DND-41 (cell line): Measurements from ENCODE around the gene TBC1D22A.

Source experiments
- ATAC-seq: fragments of 200-7000 bp; cut with Tn5 transposase; 3 replicates; pipeline ENCODE4 v1.9.1; 2021; ENCODE audit warnings: low read depth; ENCODE audit not compliant: insufficient read depth
- DNase-seq: peaks from one replicate; pipeline ENCODE4 v3.0.0-alpha.2; 2020
- H2AFZ ChIP-seq: 2 replicates; pipeline ENCODE4 v1.6.0; 2012; ENCODE audit warnings: low read depth, low read length
- H3K27ac ChIP-seq: 2 replicates; pipeline ENCODE4 v1.5.1; 2012; ENCODE audit warnings: low read length, inconsistent platforms
- H3K27me3 ChIP-seq: fragments of 200-600 bp; sonication (generic); 2 replicates; pipeline ENCODE4 v1.6.0; 2012; ENCODE audit warnings: low read length, mild to moderate bottlenecking, inconsistent platforms; ENCODE audit not compliant: insufficient read depth, poor library complexity
- H3K36me3 ChIP-seq: 2 replicates; pipeline ENCODE4 v1.5.1; 2012; ENCODE audit warnings: low read length, inconsistent platforms; ENCODE audit not compliant: insufficient read depth
- H3K4me1 ChIP-seq: 2 replicates; pipeline ENCODE4 v1.5.1; 2012; ENCODE audit warnings: mild to moderate bottlenecking, low read length; ENCODE audit not compliant: insufficient read depth
- H3K4me2 ChIP-seq: 2 replicates; pipeline ENCODE4 v1.6.0; 2012; ENCODE audit warnings: mild to moderate bottlenecking, moderate library complexity, low read length, inconsistent platforms; ENCODE audit not compliant: insufficient read depth
- H3K4me3 ChIP-seq, 2 experiments: fragments of 200-600 bp in 1 of 2; shearing (Covaris generic) in 1 of 2; 2 replicates each; pipeline ENCODE4 v1.5.1; 2012 to 2016; ENCODE audit warnings: inconsistent platforms in 2 of 2, low read length in 2 of 2, mild to moderate bottlenecking in 2 of 2, low read depth in 1 of 2, moderate library complexity in 1 of 2
- H3K79me2 ChIP-seq: 2 replicates; pipeline ENCODE4 v1.6.0; 2012; ENCODE audit warnings: low read length, inconsistent platforms; ENCODE audit not compliant: insufficient read depth
- H3K9ac ChIP-seq: 2 replicates; pipeline ENCODE4 v1.6.0; 2012; ENCODE audit warnings: low read depth, mild to moderate bottlenecking, inconsistent platforms, low read length, moderate library complexity
- H3K9me3 ChIP-seq: 2 replicates; pipeline ENCODE4 v1.5.1; 2012; ENCODE audit warnings: low read length, moderate library complexity, mild to moderate bottlenecking, inconsistent platforms; ENCODE audit not compliant: insufficient read depth, severe bottlenecking
- H4K20me1 ChIP-seq: 2 replicates; pipeline ENCODE4 v1.6.0; 2012; ENCODE audit warnings: low read length; ENCODE audit not compliant: insufficient read depth
- CTCF ChIP-seq: IDR thresholded peaks from 2 replicates; pipeline ENCODE4 v1.5.1; 2012; ENCODE audit warnings: borderline replicate concordance, low read length, moderate library complexity, mild to moderate bottlenecking; ENCODE audit not compliant: poor library complexity, severe bottlenecking; ENCODE audit errors: extremely low read depth
- EZH2 ChIP-seq: IDR thresholded peaks from 3 replicates; pipeline ENCODE4 v1.6.1; 2012; ENCODE audit warnings: borderline replicate concordance, low read depth, mild to moderate bottlenecking, moderate library complexity, low read length, inconsistent platforms; ENCODE audit not compliant: severe bottlenecking

TBC1D22A gene

GRCh38 chr22:47207846-47208554 lies 445.6 kb downstream of the TBC1D22A start:
- H3K9ac ChIP-seq, result no peak overlapping the region
- H3K27ac ChIP-seq, result no peak overlapping the region
- no peak overlapping the region for H2AFZ ChIP-seq
- H3K4me2 ChIP-seq, result no peak overlapping the region
- ATAC-seq (no peak), DNase-seq (no peak)
- H3K9me3 ChIP-seq, result no peaks in the 10 kb centered on the region
- H3K4me1 ChIP-seq, result no peaks in the 10 kb centered on the region
- no peaks in the 10 kb centered on the region for H3K36me3 ChIP-seq
- H3K79me2 ChIP-seq, result no peaks in the 10 kb centered on the region
- TF ChIP-seq CTCF, result no peak
- TF ChIP-seq EZH2, result no peak
- no peaks in the 10 kb centered on the region for H3K27me3 ChIP-seq
- no peak overlapping the region for H3K4me3 ChIP-seq
- no peaks in the 10 kb centered on the region; the same call in 1 of the 2 replicates for H4K20me1 ChIP-seq

GRCh38 chr22:47208630-47209029 lies 446.2 kb downstream of the TBC1D22A start:
- H3K36me3 ChIP-seq, result no peaks in the 10 kb centered on the region

GRCh38 chr22:47209040-47209514 lies 446.6 kb downstream of the TBC1D22A start:
- Histone ChIP-seq H2AFZ (no peak overlapping the region), H3K4me2 (no peak overlapping the region), H3K79me2 (no peaks in the 10 kb centered on the region), H3K27me3 (no peaks in the 10 kb centered on the region), H3K9ac (no peak overlapping the region), H3K4me1 (no peaks in the 10 kb centered on the region), H3K27ac (no peak overlapping the region), H3K9me3 (no peaks in the 10 kb centered on the region), H4K20me1 (no peaks in the 10 kb centered on the region; the same call in 1 of the 2 replicates), H3K4me3 (no peak overlapping the region), H3K36me3 (no peaks in the 10 kb centered on the region)
- TF ChIP-seq CTCF (no peak), EZH2 (no peak)
- no peak for ATAC-seq
- DNase-seq, result no peak

More at GRCh38 chr22:47208630-47209029, 446.2 kb downstream of the TBC1D22A start:
- DNase-seq (no peak), ATAC-seq (no peak)
- TF ChIP-seq EZH2 (no peak), CTCF (no peak)
- Histone ChIP-seq H4K20me1 (no peaks in the 10 kb centered on the region; the same call in 1 of the 2 replicates), H3K4me3 (no peak overlapping the region), H3K9ac (no peak overlapping the region), H3K9me3 (no peaks in the 10 kb centered on the region), H3K4me1 (no peaks in the 10 kb centered on the region), H3K27ac (no peak overlapping the region), H3K79me2 (no peaks in the 10 kb centered on the region), H3K27me3 (no peaks in the 10 kb centered on the region), H2AFZ (no peak overlapping the region), H3K4me2 (no peak overlapping the region)
